GM12874 (cell line): ENCODE data around the gene TIFAB.

Experiments used
- CTCF ChIP-seq: IDR thresholded peaks from 2 replicates; pipeline ENCODE4 v1.5.1; 2011; ENCODE audit warnings: low read depth, mild to moderate bottlenecking, control low read depth, low read length, moderate library complexity; ENCODE audit not compliant: insufficient read depth

The TIFAB gene

DNA sequence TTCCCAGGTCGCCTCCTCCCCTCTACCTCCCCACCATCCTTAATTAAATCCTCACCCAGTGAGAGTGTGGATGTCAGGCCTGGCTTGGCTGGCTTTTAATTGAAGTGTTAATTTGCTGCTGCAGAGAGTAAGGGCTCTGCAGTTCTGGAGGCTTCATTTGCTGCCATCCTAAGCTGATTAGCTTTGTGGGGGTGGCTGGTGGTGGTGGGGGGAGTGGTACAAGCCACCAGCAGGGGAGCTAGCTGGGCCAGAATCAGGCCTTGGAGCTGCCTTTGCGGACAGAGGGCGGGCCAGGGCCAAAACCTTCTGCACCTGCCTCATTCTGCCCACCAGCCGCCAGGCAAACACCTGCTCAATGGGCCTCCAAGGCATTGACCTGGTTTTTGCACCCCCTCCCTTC is 26.8 kb upstream of the TIFAB start:
- no peak for TF ChIP-seq CTCF

DNA sequence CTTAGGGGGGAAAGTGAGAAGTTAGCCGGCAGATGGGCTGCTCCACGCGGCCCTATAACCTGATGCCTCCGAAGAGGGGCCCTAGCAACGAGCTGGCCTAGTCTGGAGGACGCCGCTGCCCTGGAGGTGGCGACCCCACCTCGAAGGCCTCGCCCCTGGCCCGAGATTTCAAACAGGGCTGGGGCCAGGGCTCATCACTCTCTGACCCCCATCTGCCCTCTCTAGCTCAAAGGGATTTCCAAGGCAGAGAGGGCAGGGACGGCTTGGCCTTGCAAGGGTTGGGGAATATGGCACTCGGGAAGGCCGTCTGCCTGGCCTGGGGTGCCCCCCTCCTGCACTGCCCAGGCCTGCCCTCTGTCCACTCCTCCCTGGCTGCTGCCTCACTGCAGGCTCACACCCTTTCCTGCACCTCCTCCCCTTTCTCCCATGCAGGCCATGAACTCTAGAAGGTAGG is 25.5 kb upstream of the TIFAB start:
- TF ChIP-seq CTCF, result no peak

GRCh38 chr5:135476615-135477581 is 24.7 kb upstream of the TIFAB start:
- no peak for TF ChIP-seq CTCF

DNA sequence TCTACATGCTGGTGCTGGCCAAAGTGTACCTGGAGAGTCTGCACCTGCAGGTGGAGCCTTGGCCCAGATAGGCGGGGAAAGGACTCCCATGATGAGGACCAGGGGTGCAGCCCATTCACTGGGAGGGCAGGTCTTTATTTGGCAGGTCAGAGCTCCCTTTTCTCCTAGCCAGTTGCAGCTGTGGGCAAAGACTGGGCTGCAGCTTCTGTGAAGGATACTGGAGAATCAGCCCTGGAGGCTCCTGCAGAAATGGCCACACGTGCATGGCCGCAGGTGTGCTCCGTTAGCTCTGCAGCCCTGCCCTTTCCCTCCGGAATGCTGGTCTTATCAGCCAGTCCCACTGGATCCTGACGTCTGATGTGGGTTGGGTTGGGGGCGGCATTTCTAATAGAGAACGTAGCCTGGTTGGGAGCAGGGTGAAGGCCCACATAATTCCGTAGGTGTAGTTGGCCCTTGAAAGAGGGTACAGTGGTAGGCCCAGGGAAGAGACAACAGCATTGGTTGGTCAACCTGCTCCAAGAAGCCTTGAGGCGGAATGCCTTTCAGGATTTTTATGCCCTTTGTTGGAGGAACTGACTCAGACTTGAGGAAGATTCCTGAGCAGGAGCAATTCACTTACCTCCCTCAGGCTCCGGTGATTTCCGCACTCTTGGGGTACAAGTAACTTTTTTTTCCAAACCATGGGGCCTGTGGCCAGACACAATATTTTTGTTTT is 22.0 kb upstream of the TIFAB start:
- no peak for TF ChIP-seq CTCF

- no peak for TF ChIP-seq CTCF
Observed at GRCh38 chr5:135472141-135472540, 20.0 kb upstream of the TIFAB start.

GRCh38 chr5:135471726-135472125 is 19.6 kb upstream of the TIFAB start:
- TF ChIP-seq CTCF, result no peak

- TF ChIP-seq CTCF, result no peak
Observed at GRCh38 chr5:135469911-135470310, 17.8 kb upstream of the TIFAB start.
